Suprapubic skin (tissue), 3 donors: Measurements from ENCODE around the gene DNAH1.

Experiments
- CTCF ChIP-seq, 2 donors: fragments of 200-600 bp in 1 of 2; fragments of 450-650 bp in 1 of 2; sonication (generic) in 1 of 2; IDR thresholded peaks; one replicate each; pipeline ENCODE4 v1.5.1; 2016 to 2019; ENCODE audit warnings: antibody characterized with exemption in 2 of 2, mild to moderate bottlenecking in 1 of 2, moderate library complexity in 1 of 2
- POLR2AphosphoS5 ChIP-seq, 3 donors: sonication (generic); formaldehyde crosslinking; IDR thresholded peaks; one replicate each; pipeline ENCODE4 v1.6.1; 2017; ENCODE audit warnings: antibody characterized with exemption in 3 of 3

- TF ChIP-seq CTCF (IDR thresholded peaks at IDR 0.05) = no peak
- TF ChIP-seq POLR2AphosphoS5 (IDR thresholded peaks at IDR 0.05) = no peak
Measured at GRCh38 chr3:52407779-52408178, 91.7 kb downstream of the DNAH1 start.
